Measurements from ENCODE around the gene HLF. TPM values are rescaled to one million over a fixed set of nuclear protein-coding genes. Genes with fewer than 3 reads are reported as not detected.

Gene HLF
- total and polyA plus RNA-seq, 2 donors (not counting 3 experiments of a cell fraction or from before 2014, with no cell fraction given): not detected

- no peak overlapping the region for H3K9ac ChIP-seq (replicated peaks; ENCODE audit: extremely low read depth, insufficient read depth, low read length)
- no peaks in the 10 kb centered on the region for H3K4me1 ChIP-seq (ENCODE audit: control insufficient read depth, extremely low read depth, insufficient read depth, low read length)
- no TSS peak for BruUV-seq (replicated peaks)
- H3K9me3 ChIP-seq (replicated peaks; ENCODE audit: control insufficient read depth, insufficient read depth, low read length): no peaks in the 10 kb centered on the region
- ChIA-PET POLR2A (no interaction called here), CTCF (interaction anchor here (1.6 to 2.4 kb wide), 2 partner anchors 12 to 153 kb away, joined by 3 to 10 read pairs; no protein-coding TSS in a partner anchor)
- no peaks in the 10 kb centered on the region for H3K36me3 ChIP-seq (ENCODE audit: control insufficient read depth in 2 of 2, extremely low read depth in 1 of 2, insufficient read depth in 2 of 2, low read length in 2 of 2)
- no peak for DNase-seq (ENCODE audit: low read depth, low spot score)
- intact Hi-C loops (cut with micrococcal nuclease) (no loop called here), dilution Hi-C loops (cut with MboI; ENCODE audit: extremely low pct_ligation_motif_present, low sequenced_read_pairs) (no loop called here)
- H3K9me1 ChIP-seq (replicated peaks; ENCODE audit: control insufficient read depth, extremely low read depth, insufficient read depth, low read length): no peaks in the 10 kb centered on the region
- H3K4me3 ChIP-seq (replicated peaks in 1 of 3; ENCODE audit: insufficient read depth in 1 of 3, low read depth in 1 of 3, low read length in 3 of 3): no peak overlapping the region
- peaks cover 3 to 7% of the 10 kb centered on the region in 2 experiments for H3K27me3 ChIP-seq (ENCODE audit: control insufficient read depth in 2 of 2, insufficient read depth in 2 of 2, low read length in 2 of 2)
- no peak for TF ChIP-seq EZH2 (IDR thresholded peaks at IDR 0.05; ENCODE audit: borderline replicate concordance, low read depth, low read length, severe bottlenecking)
- TF ChIP-seq, protein P1, sequence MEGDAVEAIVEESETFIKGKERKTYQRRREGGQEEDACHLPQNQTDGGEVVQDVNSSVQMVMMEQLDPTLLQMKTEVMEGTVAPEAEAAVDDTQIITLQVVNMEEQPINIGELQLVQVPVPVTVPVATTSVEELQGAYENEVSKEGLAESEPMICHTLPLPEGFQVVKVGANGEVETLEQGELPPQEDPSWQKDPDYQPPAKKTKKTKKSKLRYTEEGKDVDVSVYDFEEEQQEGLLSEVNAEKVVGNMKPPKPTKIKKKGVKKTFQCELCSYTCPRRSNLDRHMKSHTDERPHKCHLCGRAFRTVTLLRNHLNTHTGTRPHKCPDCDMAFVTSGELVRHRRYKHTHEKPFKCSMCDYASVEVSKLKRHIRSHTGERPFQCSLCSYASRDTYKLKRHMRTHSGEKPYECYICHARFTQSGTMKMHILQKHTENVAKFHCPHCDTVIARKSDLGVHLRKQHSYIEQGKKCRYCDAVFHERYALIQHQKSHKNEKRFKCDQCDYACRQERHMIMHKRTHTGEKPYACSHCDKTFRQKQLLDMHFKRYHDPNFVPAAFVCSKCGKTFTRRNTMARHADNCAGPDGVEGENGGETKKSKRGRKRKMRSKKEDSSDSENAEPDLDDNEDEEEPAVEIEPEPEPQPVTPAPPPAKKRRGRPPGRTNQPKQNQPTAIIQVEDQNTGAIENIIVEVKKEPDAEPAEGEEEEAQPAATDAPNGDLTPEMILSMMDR (IDR thresholded peaks at IDR 0.05; ENCODE audit: extremely low read depth in 1 of 2, insufficient read depth in 1 of 2, low read depth in 1 of 2, low read length in 2 of 2): no peak
- TF ChIP-seq FOS (IDR thresholded peaks at IDR 0.05; ENCODE audit: borderline replicate concordance, insufficient read depth, low read length): no peak
- TF ChIP-seq MAX (IDR thresholded peaks at IDR 0.05; ENCODE audit: insufficient read depth, insufficient read length): no peak
- no peak for TF ChIP-seq JUN (IDR thresholded peaks at IDR 0.05; ENCODE audit: borderline replicate concordance, insufficient read depth, insufficient read length, low read depth)
- TF ChIP-seq MYC (IDR thresholded peaks at IDR 0.05; ENCODE audit: low read depth, low read length): no peak
- TF ChIP-seq GATA2 (IDR thresholded peaks at IDR 0.05; ENCODE audit: insufficient read depth, insufficient read length, low read depth, low read length): no peak
- TF ChIP-seq POLR2AphosphoS5 (IDR thresholded peaks at IDR 0.05; ENCODE audit: insufficient read depth, low read depth, low read length): no peak
- no peak for TF ChIP-seq POLR2A (IDR thresholded peaks at IDR 0.05; ENCODE audit: low read depth, low read length)
- no peaks in the 10 kb centered on the region for H3K79me2 ChIP-seq (ENCODE audit: control insufficient read depth, insufficient read depth, low read length)
- no peak overlapping the region for H3K27ac ChIP-seq (ENCODE audit: insufficient read depth, low read depth, low read length)
- H4K20me1 ChIP-seq (replicated peaks; ENCODE audit: control insufficient read depth, extremely low read depth, insufficient read depth, low read length): no peaks in the 10 kb centered on the region
- no peak overlapping the region for H3K4me2 ChIP-seq (ENCODE audit: insufficient read depth, low read length)
- no peak overlapping the region for H2AFZ ChIP-seq (ENCODE audit: low read depth, low read length)
- FAIRE-seq: no peak
These were observed 96.2 kb downstream of the HLF start for GRCh38 chr17:55360971-55361370.

Data from endothelial cell of umbilical vein (primary cell).